Endodermal cell (in vitro differentiated cells): ENCODE results near the gene CLCN1. TPM values are rescaled to one million over a fixed set of nuclear protein-coding genes. Genes with fewer than 3 reads are reported as not detected.
A peak's percentile ranks its signal among the peaks of the same experiment; 100 is the strongest.

Experiments used
- DNase-seq: peaks from one replicate; pipeline ENCODE4 v3.0.0-alpha.2; 2017
- H3K27ac ChIP-seq: 2 replicates; pipeline ENCODE4 v1.5.1; 2013; ENCODE audit warnings: mild to moderate bottlenecking, low read depth, low read length, moderate library complexity
- H3K27me3 ChIP-seq: 2 replicates; pipeline ENCODE4 v1.6.1; 2013; ENCODE audit warnings: mild to moderate bottlenecking, low read length, moderate library complexity; ENCODE audit not compliant: insufficient read depth, control insufficient read depth, poor library complexity, severe bottlenecking
- H3K36me3 ChIP-seq: 2 replicates; pipeline ENCODE4 v1.7.0; 2013; ENCODE audit warnings: mild to moderate bottlenecking, low read length, moderate library complexity; ENCODE audit not compliant: control insufficient read depth, insufficient read depth
- H3K4me1 ChIP-seq: one replicate; pipeline ENCODE4 v1.7.0; 2013; ENCODE audit warnings: low read length; ENCODE audit not compliant: control insufficient read depth, insufficient read depth
- H3K4me3 ChIP-seq: 2 replicates; pipeline ENCODE4 v1.5.1; 2013; ENCODE audit warnings: mild to moderate bottlenecking, low read length, moderate library complexity
- H3K9ac ChIP-seq: 2 replicates; pipeline ENCODE4 v1.6.1; 2013; ENCODE audit warnings: mild to moderate bottlenecking, low read length, moderate library complexity; ENCODE audit not compliant: poor library complexity, severe bottlenecking; ENCODE audit errors: extremely low read depth
- H3K9me3 ChIP-seq: 2 replicates; pipeline ENCODE4 v1.6.1; 2013; ENCODE audit warnings: mild to moderate bottlenecking, low read length, moderate library complexity; ENCODE audit not compliant: control insufficient read depth
- H3K27ac Mint-ChIP-seq: 2 replicates; pipeline ENCODE4 v1.8.0; 2020; ENCODE audit warnings: mixed read lengths
- H3K27me3 Mint-ChIP-seq: 2 replicates; pipeline ENCODE4 v1.8.0; 2021; ENCODE audit warnings: mild to moderate bottlenecking, mixed read lengths; ENCODE audit not compliant: insufficient read depth
- H3K36me3 Mint-ChIP-seq: 2 replicates; pipeline ENCODE4 v1.8.0; 2020; ENCODE audit warnings: low read depth, mixed read lengths
- H3K4me1 Mint-ChIP-seq: 2 replicates; pipeline ENCODE4 v1.8.0; 2020; ENCODE audit warnings: mixed read lengths
- H3K4me3 Mint-ChIP-seq: 2 replicates; pipeline ENCODE4 v1.8.0; 2020; ENCODE audit warnings: mild to moderate bottlenecking, moderate library complexity, mixed read lengths
- H3K9me3 Mint-ChIP-seq: 2 replicates; pipeline ENCODE4 v1.8.0; 2020; ENCODE audit warnings: mild to moderate bottlenecking, mixed read lengths
- CTCF ChIP-seq: fragments of 200-600 bp; sonication (generic); conservative IDR thresholded peaks from 2 replicates; pipeline ENCODE4 v1.5.0; 2021; ENCODE audit warnings: antibody characterized with exemption, mild to moderate bottlenecking
- WGBS, 2 experiments: methylation state at CpG; one replicate each; pipeline versions ENCODE4 v1.1.5 to v1.1.7; 2013; ENCODE audit warnings: missing lambda C conversion rate in 2 of 2, mixed read lengths in 1 of 2; ENCODE audit not compliant: insufficient coverage in 1 of 2, insufficient read length in 1 of 2; 5-methylcytosine and 5-hydroxymethylcytosine counted together
- total RNA-seq, 2 donors: library from RNA; stranded (reverse); fragmentation: NEBNext Ultra II Directional in 1 of 2; extraction: Animal tissue kit (Norgen Biotek cat#: 25700) in 1 of 2; gene quantifications; 2 replicates in 1 of 2; 3 replicates in 1 of 2; pipeline ENCODE4 v1.2.1, GENCODE V29; 2021

The CLCN1 gene
- total RNA-seq, 2 donors from 2014 or later: 0.53 TPM; not detected in 1

DNA sequence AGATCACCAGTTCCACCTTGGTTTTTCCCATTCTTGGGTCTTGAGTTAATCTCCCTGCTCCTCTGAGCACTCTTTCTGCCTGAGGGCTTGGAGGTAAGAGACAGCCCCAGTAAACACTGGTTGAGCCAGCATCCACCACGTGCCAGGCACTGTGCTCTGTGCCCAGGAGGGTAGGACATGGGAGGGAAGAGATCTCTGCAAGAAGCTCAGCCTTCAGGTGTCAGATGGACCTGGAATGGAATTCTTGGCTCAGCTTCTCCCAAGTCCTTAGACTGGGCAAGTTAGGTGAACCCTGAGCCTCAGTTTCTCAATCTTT is 67.7 kb downstream of the CLCN1 start:
- no peak overlapping the region for H3K9ac ChIP-seq
- H3K27ac ChIP-seq: no peak overlapping the region
- H3K4me3 Mint-ChIP-seq: no peak overlapping the region
- H3K9me3 ChIP-seq: no peaks in the 10 kb centered on the region
- no peaks in the 10 kb centered on the region for H3K9me3 Mint-ChIP-seq
- no peak overlapping the region for H3K27ac Mint-ChIP-seq
- H3K27me3 Mint-ChIP-seq: no peaks in the 10 kb centered on the region
- peaks cover 10% of the 10 kb centered on the region for H3K4me1 ChIP-seq
- H3K4me3 ChIP-seq: peak overlapping the region; percentile 94
- peaks cover 19% of the 10 kb centered on the region for H3K4me1 Mint-ChIP-seq
- WGBS, 2 experiments: 85% methylated on average over 1 of the region's 1 CpG; no CpG with 5 or more reads in 1 of the 2 experiments
- no peaks in the 10 kb centered on the region for H3K27me3 ChIP-seq
- H3K36me3 Mint-ChIP-seq: peaks cover 11% of the 10 kb centered on the region
- H3K36me3 ChIP-seq: peaks cover 58% of the 10 kb centered on the region
- TF ChIP-seq CTCF: no peak
- no peak for DNase-seq

GRCh38 chr7:143384148-143384547 is 68.2 kb downstream of the CLCN1 start:
- Histone ChIP-seq H3K27me3 (no peaks in the 10 kb centered on the region), H3K4me3 (peak overlapping the region; percentile 94), H3K4me1 (peaks cover 10% of the 10 kb centered on the region), H3K27ac (no peak overlapping the region), H3K36me3 (peaks cover 64% of the 10 kb centered on the region), H3K9ac (no peak overlapping the region), H3K9me3 (no peaks in the 10 kb centered on the region)
- no peaks in the 10 kb centered on the region for H3K27me3 Mint-ChIP-seq
- H3K4me1 Mint-ChIP-seq: peaks cover 14% of the 10 kb centered on the region
- TF ChIP-seq CTCF: no peak
- no peak overlapping the region for H3K27ac Mint-ChIP-seq
- DNase-seq: peak; percentile 36
- H3K9me3 Mint-ChIP-seq: no peaks in the 10 kb centered on the region
- no peak overlapping the region for H3K4me3 Mint-ChIP-seq
- peaks cover 16% of the 10 kb centered on the region for H3K36me3 Mint-ChIP-seq
- WGBS, 2 experiments: 91 to 94% methylated on average over 4 to 5 of the region's 5 CpGs

DNA sequence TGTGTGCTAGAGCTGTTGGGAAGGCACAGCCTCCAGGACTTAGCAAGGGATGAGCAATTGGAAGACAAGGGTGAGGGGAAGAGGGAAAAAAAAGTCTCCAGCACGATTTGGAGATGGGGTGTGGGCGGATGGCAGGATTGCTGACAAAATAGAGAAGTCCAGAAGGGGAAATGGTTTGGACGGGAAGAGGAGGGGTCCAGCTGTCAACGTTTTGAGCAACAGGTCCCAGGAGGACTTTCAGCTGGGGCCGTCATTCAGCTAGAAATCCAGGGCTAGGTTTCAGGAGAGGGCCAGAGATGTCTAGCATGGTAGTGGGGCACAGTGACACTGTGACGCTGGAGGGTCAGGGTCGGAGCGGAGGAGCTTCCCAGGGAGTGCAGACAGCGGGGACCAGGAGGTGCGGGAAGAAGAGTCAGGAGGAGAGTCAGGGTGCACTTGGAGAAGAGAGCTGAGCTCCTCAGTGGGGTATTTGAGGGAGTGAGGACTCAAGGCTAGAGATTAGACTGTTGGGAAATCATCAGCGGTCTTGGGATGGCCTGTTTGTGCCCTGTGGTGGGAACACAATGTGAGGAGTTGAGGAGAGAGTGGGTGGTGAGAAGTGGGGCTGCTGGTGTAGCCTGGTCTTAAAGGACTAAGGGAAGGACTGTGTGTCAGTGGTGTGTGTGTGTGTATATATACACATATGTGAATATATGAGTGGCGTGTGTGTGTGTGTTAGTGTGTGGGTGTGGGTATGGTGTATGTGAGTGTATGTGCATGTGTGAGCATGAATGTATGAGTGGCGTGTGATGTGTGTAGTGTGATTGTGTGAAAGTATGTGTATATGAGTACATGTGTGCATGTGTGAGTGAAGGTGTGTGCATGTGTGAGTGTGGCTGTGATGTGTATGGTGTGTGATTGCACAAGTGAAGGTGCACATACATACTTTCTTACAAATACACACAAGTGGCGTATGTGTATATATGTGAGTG is 69.0 kb downstream of the CLCN1 start:
- Histone ChIP-seq H3K27me3 (no peaks in the 10 kb centered on the region), H3K9me3 (no peaks in the 10 kb centered on the region), H3K9ac (peak overlapping the region; percentile 30), H3K4me1 (peaks cover 10% of the 10 kb centered on the region), H3K27ac (no peak overlapping the region), H3K36me3 (peaks cover 71% of the 10 kb centered on the region), H3K4me3 (peak overlapping the region; percentile 94)
- H3K4me3 Mint-ChIP-seq: no peak overlapping the region
- H3K27ac Mint-ChIP-seq: no peak overlapping the region
- peaks cover 23% of the 10 kb centered on the region for H3K36me3 Mint-ChIP-seq
- no peak for TF ChIP-seq CTCF
- no peaks in the 10 kb centered on the region for H3K9me3 Mint-ChIP-seq
- H3K27me3 Mint-ChIP-seq: no peaks in the 10 kb centered on the region
- peak; percentile 36 for DNase-seq
- peaks cover 6% of the 10 kb centered on the region for H3K4me1 Mint-ChIP-seq
- WGBS, 2 experiments: 82 to 89% methylated on average over 6 to 13 of the region's 14 CpGs
